HL-60/S4 (cell line): ENCODE results near the gene PRR19.

Experiments used
- in situ Hi-C: fragments of 300-500 bp; cut with MboI; formaldehyde crosslinking; loops from 2 replicates; pipeline ENCODE4 v1.14.3; 2022; ENCODE audit warnings: low sequenced_read_pairs

Gene PRR19

GRCh38 chr19:42294471-42295137 is 7.3 kb upstream of the PRR19 start:
- in situ Hi-C loops, result no loop called here

- in situ Hi-C loops, result no loop called here
Observed at GRCh38 chr19:42295342-42295741, 6.6 kb upstream of the PRR19 start.

- in situ Hi-C loops, result no loop called here
Observed at GRCh38 chr19:42295831-42296525, 6.0 kb upstream of the PRR19 start.

GRCh38 chr19:42297039-42297438 is 4.9 kb upstream of the PRR19 start:
- in situ Hi-C loops, result no loop called here

GRCh38 chr19:42303101-42303464 is 1.2 kb downstream of the PRR19 start:
- in situ Hi-C loops, result no loop called here

GRCh38 chr19:42303876-42304275 is 1.9 kb downstream of the PRR19 start:
- in situ Hi-C loops, result no loop called here

- in situ Hi-C loops, result no loop called here
Observed at GRCh38 chr19:42306646-42307045, 4.7 kb downstream of the PRR19 start.

- in situ Hi-C loops, result loop anchor here (10.0 kb wide), 1 partner anchor 175 kb away; the partner anchor contains the start of gene POU2F2
Observed at GRCh38 chr19:42309686-42310085, 7.8 kb downstream of the PRR19 start.

- in situ Hi-C loops, result loop anchor here (10.0 kb wide), 1 partner anchor 177 kb away; the partner anchor contains the start of gene POU2F2
Observed at GRCh38 chr19:42311657-42312056, 9.7 kb downstream of the PRR19 start.

GRCh38 chr19:42312370-42312769 is 10.4 kb downstream of the PRR19 start:
- in situ Hi-C loops, result loop anchor here (10.0 kb wide), 1 partner anchor 178 kb away; the partner anchor contains the start of gene POU2F2

- in situ Hi-C loops, result loop anchor here (10.0 kb wide), 1 partner anchor 178 kb away; the partner anchor contains the start of gene POU2F2
Observed at GRCh38 chr19:42313096-42313839, 11.3 kb downstream of the PRR19 start, which contains the start of gene TMEM145. Gene TMEM145, plus strand, starts transcription at chr19:42313309. Its CDS starts 68 bp downstream, at chr19:42313377.

- in situ Hi-C loops, result loop anchor here (10.0 kb wide), 1 partner anchor 179 kb away; the partner anchor contains the start of gene POU2F2
Observed at GRCh38 chr19:42313840-42314755, 12.2 kb downstream of the PRR19 start.

- in situ Hi-C loops, result loop anchor here (10.0 kb wide), 1 partner anchor 180 kb away; the partner anchor contains the start of gene POU2F2
Observed at GRCh38 chr19:42315024-42315423, 13.1 kb downstream of the PRR19 start.

GRCh38 chr19:42316223-42317211 is 14.6 kb downstream of the PRR19 start:
- in situ Hi-C loops, result loop anchor here (10.0 kb wide), 1 partner anchor 182 kb away; the partner anchor contains the start of gene POU2F2

- in situ Hi-C loops, result loop anchor here (10.0 kb wide), 1 partner anchor 183 kb away; the partner anchor contains the start of gene POU2F2
Observed at GRCh38 chr19:42317535-42317934, 15.6 kb downstream of the PRR19 start.

GRCh38 chr19:42322305-42322704 is 20.4 kb downstream of the PRR19 start:
- in situ Hi-C loops, result no loop called here

GRCh38 chr19:42323473-42323851 is 21.5 kb downstream of the PRR19 start:
- in situ Hi-C loops, result no loop called here

- in situ Hi-C loops, result no loop called here
Observed at GRCh38 chr19:42323852-42324654, 22.1 kb downstream of the PRR19 start.
